ENCODE measurements around the gene SNX1.
"Not testable (repeated sequence)": the region's sequence is repeated elsewhere in the genome, so short reads cannot be mapped to it uniquely, and the experiment has no call there.

Gene SNX1

GRCh38 chr15:64120322-64120721 is 24.5 kb downstream of the SNX1 start:
- DNase-seq, result not testable (repeated sequence)

- DNase-seq, result no peak
Observed at GRCh38 chr15:64121614-64122013, 25.8 kb downstream of the SNX1 start.

- DNase-seq, result no peak
Observed at GRCh38 chr15:64122444-64122843, 26.7 kb downstream of the SNX1 start.

GRCh38 chr15:64122936-64123351 is 27.2 kb downstream of the SNX1 start:
- DNase-seq, result no peak

GRCh38 chr15:64125978-64126377 is 30.2 kb downstream of the SNX1 start:
- no peak for DNase-seq

- DNase-seq, result no peak
Observed at GRCh38 chr15:64127521-64128270, 31.9 kb downstream of the SNX1 start.

- DNase-seq, result no peak
Observed at GRCh38 chr15:64130159-64130558, 34.4 kb downstream of the SNX1 start.

GRCh38 chr15:64131547-64131946 is 35.8 kb downstream of the SNX1 start:
- no peak for DNase-seq

GRCh38 chr15:64132217-64132616 is 36.4 kb downstream of the SNX1 start:
- DNase-seq, result no peak

GRCh38 chr15:64133623-64134344 is 38.0 kb downstream of the SNX1 start:
- DNase-seq, result no peak

GRCh38 chr15:64134345-64134829 is 38.6 kb downstream of the SNX1 start:
- DNase-seq, result peak; percentile 80

- no peak for DNase-seq
Observed at GRCh38 chr15:64136347-64136746, 40.6 kb downstream of the SNX1 start.

GRCh38 chr15:64137226-64137833 is 41.5 kb downstream of the SNX1 start:
- DNase-seq, result no peak

- DNase-seq, result no peak
Observed at GRCh38 chr15:64138331-64138941, 42.7 kb downstream of the SNX1 start.

GRCh38 chr15:64141798-64142512 is 46.2 kb downstream of the SNX1 start:
- DNase-seq, result no peak

- DNase-seq, result no peak
Observed at GRCh38 chr15:64143276-64143675, 47.5 kb downstream of the SNX1 start.

- DNase-seq, result no peak
Observed at GRCh38 chr15:64144192-64144564, 48.4 kb downstream of the SNX1 start.

- no peak for DNase-seq
Observed at GRCh38 chr15:64144565-64145281, 48.9 kb downstream of the SNX1 start.

- DNase-seq, result no peak
Observed at GRCh38 chr15:64146041-64146440, 50.3 kb downstream of the SNX1 start.

- DNase-seq, result no peak
Observed at GRCh38 chr15:64146520-64146884, 50.7 kb downstream of the SNX1 start.

GRCh38 chr15:64146885-64147681 is 51.3 kb downstream of the SNX1 start:
- DNase-seq, result no peak

Measured in DMS79 (cell line).